Measurements from ENCODE around the gene AFP.

The AFP gene

DNA sequence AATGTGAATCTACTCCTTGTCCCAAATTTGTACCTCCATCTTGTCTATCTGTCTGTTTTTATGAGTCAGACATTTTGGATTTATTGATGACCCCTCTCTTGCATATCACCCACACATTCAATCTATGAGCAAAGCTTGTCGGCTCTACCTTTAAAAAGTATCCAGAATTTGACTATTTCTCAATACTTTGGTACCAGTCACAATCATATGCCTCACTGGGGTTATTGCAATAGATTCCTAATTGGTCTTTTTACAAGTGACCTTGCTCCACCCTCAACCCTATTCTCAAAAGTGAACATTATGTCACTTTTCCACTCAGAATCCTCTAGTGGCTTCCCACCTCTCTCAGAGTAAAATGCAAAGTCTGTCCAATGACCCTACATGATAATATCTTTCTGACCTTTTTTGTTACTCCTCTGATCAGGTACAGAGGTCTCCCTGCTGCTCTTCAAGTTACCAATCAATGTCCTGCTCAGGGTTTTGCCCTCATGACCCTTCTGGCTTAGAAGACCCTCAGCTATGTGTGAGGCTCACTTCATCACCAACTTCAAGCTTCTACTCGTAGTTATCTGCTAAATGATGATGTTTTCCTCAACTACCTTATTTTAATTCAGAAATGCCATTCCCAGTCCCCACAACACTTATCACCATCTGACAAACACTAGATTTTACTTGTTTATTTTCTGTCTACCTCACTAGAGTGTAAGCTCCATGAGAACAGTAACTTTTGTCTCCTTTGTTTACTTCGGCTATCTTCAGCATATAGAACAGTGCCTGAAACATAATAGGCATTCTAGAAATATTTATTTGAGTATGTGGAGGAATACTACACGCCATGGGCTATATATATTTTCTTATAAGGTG lies 22.4 kb downstream of the AFP start:
- Histone ChIP-seq H3K9me3 (ENCODE audit: severe bottlenecking) (no peaks in the 10 kb centered on the region), H3K36me3 (ENCODE audit: low read depth) (no peaks in the 10 kb centered on the region), H3K27ac (ENCODE audit: poor library complexity, severe bottlenecking) (no peak overlapping the region), H3K4me1 (ENCODE audit: insufficient read depth, poor library complexity, severe bottlenecking) (no peaks in the 10 kb centered on the region), H3K4me3 (ENCODE audit: severe bottlenecking) (no peak overlapping the region), H3K27me3 (ENCODE audit: insufficient read depth, poor library complexity, severe bottlenecking) (no peaks in the 10 kb centered on the region)
- TF ChIP-seq, protein P1, sequence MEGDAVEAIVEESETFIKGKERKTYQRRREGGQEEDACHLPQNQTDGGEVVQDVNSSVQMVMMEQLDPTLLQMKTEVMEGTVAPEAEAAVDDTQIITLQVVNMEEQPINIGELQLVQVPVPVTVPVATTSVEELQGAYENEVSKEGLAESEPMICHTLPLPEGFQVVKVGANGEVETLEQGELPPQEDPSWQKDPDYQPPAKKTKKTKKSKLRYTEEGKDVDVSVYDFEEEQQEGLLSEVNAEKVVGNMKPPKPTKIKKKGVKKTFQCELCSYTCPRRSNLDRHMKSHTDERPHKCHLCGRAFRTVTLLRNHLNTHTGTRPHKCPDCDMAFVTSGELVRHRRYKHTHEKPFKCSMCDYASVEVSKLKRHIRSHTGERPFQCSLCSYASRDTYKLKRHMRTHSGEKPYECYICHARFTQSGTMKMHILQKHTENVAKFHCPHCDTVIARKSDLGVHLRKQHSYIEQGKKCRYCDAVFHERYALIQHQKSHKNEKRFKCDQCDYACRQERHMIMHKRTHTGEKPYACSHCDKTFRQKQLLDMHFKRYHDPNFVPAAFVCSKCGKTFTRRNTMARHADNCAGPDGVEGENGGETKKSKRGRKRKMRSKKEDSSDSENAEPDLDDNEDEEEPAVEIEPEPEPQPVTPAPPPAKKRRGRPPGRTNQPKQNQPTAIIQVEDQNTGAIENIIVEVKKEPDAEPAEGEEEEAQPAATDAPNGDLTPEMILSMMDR (IDR thresholded peaks at IDR 0.05; ENCODE audit: poor library complexity, severe bottlenecking): no peak
- no peak for DNase-seq (ENCODE audit: low spot score)
- ATAC-seq (ENCODE audit: low read depth): no peak

DNA sequence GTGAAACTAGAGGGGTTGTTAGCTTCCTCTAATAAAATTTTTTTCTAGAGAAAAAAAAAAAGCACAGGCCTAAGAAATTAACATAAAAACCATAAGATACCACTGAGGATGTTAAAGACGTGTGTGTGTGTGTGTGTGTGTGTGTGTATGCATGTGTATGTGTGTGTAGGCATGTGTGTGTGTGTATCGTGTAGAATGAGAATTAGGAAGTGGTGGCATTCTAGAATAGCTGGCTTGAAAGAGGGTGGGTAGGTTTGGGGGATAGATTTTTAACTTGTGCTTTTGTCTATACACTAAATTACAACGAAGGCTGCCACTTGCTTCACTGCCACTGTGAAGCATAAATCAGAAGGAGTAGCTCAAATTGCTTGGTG lies 23.0 kb downstream of the AFP start:
- no peak for DNase-seq (ENCODE audit: low spot score)
- H3K9me3 ChIP-seq (ENCODE audit: severe bottlenecking): no peaks in the 10 kb centered on the region
- no peaks in the 10 kb centered on the region for H3K27me3 ChIP-seq (ENCODE audit: insufficient read depth, poor library complexity, severe bottlenecking)
- no peaks in the 10 kb centered on the region for H3K4me1 ChIP-seq (ENCODE audit: insufficient read depth, poor library complexity, severe bottlenecking)
- H3K4me3 ChIP-seq (ENCODE audit: severe bottlenecking): no peak overlapping the region
- H3K27ac ChIP-seq (ENCODE audit: poor library complexity, severe bottlenecking): no peak overlapping the region
- TF ChIP-seq, protein P1 (IDR thresholded peaks at IDR 0.05; ENCODE audit: poor library complexity, severe bottlenecking): no peak
- no peak for ATAC-seq (ENCODE audit: low read depth)
- H3K36me3 ChIP-seq (ENCODE audit: low read depth): no peaks in the 10 kb centered on the region

DNA sequence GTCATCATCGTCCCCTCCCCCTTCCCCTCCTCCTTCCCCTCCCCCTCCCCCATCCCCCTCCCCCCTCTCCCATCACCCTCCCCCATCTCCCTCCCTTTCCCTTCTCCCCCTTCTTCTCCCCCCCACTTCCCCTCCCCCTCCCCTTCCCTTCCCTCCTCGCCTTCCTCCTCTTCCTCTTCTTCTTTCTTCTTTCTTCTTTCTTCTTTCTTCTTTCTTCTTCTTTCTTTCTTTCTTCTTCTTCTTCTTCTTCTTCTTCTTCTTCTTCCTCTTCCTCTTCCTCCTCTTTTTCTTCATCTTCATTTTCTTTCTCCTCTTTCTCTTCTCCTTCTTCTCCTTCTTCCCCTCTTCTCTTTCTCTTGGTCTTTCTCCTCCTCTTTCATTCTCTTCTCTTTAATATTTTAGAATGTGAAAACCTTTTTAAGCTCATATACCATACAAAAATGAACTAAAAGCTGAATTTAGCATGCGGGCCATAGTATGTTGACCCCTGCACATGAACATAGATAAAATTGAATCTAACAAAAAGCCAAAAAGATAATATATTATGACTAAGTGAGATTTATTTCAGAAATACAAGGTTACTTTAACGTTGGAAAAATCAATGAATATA lies 25.0 kb downstream of the AFP start:
- peaks cover 3% of the 10 kb centered on the region for H3K4me1 ChIP-seq (ENCODE audit: insufficient read depth, poor library complexity, severe bottlenecking)
- no peaks in the 10 kb centered on the region for H3K36me3 ChIP-seq (ENCODE audit: low read depth)
- no peak overlapping the region for H3K4me3 ChIP-seq (ENCODE audit: severe bottlenecking)
- ATAC-seq (ENCODE audit: low read depth) (no peak), DNase-seq (ENCODE audit: low spot score) (no peak)
- H3K27me3 ChIP-seq (ENCODE audit: insufficient read depth, poor library complexity, severe bottlenecking): no peaks in the 10 kb centered on the region
- no peaks in the 10 kb centered on the region for H3K9me3 ChIP-seq (ENCODE audit: severe bottlenecking)
- TF ChIP-seq, protein P1 (IDR thresholded peaks at IDR 0.05; ENCODE audit: poor library complexity, severe bottlenecking): no peak
- H3K27ac ChIP-seq (ENCODE audit: poor library complexity, severe bottlenecking): no peak overlapping the region

DNA sequence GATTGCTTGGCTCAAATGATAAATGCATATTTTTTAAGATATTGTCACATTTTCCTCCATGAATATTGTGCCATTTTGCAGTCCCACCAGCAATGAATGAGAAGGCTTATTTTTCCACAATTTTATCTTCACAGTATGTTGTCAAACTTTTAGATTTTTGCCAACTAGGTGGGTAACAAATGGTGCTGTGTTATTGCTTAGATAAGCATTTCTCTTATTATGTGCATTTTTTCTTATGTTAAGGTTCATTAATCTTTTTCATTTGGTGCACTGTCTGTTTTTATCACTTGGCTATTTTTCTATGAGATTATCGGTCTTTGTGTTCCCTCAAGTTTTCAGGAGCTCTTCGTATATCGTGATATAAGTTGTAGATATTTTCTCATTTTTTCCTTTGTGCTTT lies 32.1 kb downstream of the AFP start:
- no peak overlapping the region for H3K4me3 ChIP-seq (ENCODE audit: severe bottlenecking)
- no peaks in the 10 kb centered on the region for H3K27me3 ChIP-seq (ENCODE audit: insufficient read depth, poor library complexity, severe bottlenecking)
- H3K9me3 ChIP-seq (ENCODE audit: severe bottlenecking): no peaks in the 10 kb centered on the region
- DNase-seq (ENCODE audit: low spot score) (no peak), ATAC-seq (ENCODE audit: low read depth) (no peak)
- peaks cover 3% of the 10 kb centered on the region for H3K4me1 ChIP-seq (ENCODE audit: insufficient read depth, poor library complexity, severe bottlenecking)
- H3K36me3 ChIP-seq (ENCODE audit: low read depth): no peaks in the 10 kb centered on the region
- no peak overlapping the region for H3K27ac ChIP-seq (ENCODE audit: poor library complexity, severe bottlenecking)
- TF ChIP-seq, protein P1 (IDR thresholded peaks at IDR 0.05; ENCODE audit: poor library complexity, severe bottlenecking): no peak

DNA sequence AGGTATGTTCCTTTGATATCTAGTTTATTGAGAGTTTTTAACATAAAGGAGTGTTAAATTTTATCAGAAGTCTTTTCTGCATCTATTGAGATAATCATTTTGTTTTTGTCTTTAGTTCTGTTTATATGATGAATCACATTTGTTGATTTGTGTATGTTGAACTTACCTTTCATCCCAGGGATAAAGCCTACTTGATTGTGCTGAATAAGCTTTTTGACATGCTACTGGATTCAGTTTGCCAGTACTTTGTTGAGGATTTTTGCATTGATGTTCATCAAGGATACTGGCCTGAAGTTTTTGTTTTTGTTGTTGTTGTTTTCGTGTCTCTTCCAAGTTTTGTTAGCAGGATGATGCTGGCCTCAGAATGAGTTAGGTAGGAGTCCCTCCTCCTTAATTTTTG lies 34.7 kb downstream of the AFP start:
- no peaks in the 10 kb centered on the region for H3K4me1 ChIP-seq (ENCODE audit: insufficient read depth, poor library complexity, severe bottlenecking)
- H3K9me3 ChIP-seq (ENCODE audit: severe bottlenecking): no peaks in the 10 kb centered on the region
- no peak overlapping the region for H3K27ac ChIP-seq (ENCODE audit: poor library complexity, severe bottlenecking)
- H3K4me3 ChIP-seq (ENCODE audit: severe bottlenecking): no peak overlapping the region
- no peaks in the 10 kb centered on the region for H3K27me3 ChIP-seq (ENCODE audit: insufficient read depth, poor library complexity, severe bottlenecking)
- no peak for DNase-seq (ENCODE audit: low spot score)
- TF ChIP-seq, protein P1 (IDR thresholded peaks at IDR 0.05; ENCODE audit: poor library complexity, severe bottlenecking): no peak
- no peaks in the 10 kb centered on the region for H3K36me3 ChIP-seq (ENCODE audit: low read depth)
- ATAC-seq (ENCODE audit: low read depth): no peak

All from RWPE2 (cell line).